ENCODE measurements around the gene IKZF3.

Gene IKZF3

DNA sequence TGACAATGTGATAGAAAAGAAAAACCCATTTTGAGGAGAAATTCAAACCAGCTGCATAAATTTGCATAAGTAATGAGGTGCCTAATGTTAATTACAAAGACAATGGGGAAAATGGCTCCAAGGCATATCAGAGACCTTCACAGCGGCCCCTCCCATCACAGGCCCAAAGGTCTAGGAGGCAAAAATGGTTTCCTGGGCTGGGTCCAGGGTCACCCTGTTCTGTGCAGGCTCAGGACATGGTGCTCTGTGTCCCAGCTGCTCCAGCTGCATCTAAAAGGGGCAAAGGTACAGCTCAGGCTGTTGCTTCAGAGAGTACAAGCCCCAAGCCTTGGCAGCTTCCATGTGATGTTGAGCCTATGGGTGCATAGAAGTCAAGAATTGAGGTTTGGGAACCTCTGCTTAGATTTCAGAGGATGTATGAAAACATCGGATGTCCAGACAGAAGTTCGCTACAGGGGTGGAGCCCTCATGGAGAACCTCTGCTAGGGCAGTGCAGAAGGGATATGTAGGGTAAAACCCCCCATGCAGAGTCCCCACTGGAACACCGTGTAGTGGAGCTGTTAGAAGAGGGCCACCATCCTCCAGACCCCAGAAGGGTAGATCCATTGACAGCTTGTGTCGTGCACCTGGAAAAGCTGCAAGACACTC is 40.6 kb downstream of the IKZF3 start:
- no peak for DNase-seq (ENCODE audit: low spot score)
- TF ChIP-seq, protein P1, sequence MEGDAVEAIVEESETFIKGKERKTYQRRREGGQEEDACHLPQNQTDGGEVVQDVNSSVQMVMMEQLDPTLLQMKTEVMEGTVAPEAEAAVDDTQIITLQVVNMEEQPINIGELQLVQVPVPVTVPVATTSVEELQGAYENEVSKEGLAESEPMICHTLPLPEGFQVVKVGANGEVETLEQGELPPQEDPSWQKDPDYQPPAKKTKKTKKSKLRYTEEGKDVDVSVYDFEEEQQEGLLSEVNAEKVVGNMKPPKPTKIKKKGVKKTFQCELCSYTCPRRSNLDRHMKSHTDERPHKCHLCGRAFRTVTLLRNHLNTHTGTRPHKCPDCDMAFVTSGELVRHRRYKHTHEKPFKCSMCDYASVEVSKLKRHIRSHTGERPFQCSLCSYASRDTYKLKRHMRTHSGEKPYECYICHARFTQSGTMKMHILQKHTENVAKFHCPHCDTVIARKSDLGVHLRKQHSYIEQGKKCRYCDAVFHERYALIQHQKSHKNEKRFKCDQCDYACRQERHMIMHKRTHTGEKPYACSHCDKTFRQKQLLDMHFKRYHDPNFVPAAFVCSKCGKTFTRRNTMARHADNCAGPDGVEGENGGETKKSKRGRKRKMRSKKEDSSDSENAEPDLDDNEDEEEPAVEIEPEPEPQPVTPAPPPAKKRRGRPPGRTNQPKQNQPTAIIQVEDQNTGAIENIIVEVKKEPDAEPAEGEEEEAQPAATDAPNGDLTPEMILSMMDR (IDR thresholded peaks at IDR 0.05; ENCODE audit: extremely low read depth, missing control alignments): no peak

DNA sequence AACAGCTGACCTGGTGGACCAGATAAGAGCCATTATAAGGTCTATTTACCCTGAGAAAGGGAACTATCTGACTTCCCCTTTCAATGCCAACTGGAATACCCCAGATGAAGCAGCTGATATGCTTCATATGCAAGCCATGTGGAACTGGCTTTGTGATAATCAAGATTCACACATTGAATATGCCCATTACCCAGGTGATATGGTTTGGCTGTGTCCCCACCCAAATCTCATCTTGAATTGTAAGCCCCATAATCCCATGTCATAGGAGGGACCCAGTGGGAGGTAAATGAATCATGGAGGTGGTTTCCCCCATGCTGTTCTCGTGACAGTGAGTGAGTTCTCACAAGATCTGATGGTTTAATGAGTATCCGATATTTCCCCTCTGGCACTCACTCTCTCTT is 42.1 kb downstream of the IKZF3 start:
- TF ChIP-seq, protein P1 (IDR thresholded peaks at IDR 0.05; ENCODE audit: extremely low read depth, missing control alignments): no peak
- no peak for DNase-seq (ENCODE audit: low spot score)

DNA sequence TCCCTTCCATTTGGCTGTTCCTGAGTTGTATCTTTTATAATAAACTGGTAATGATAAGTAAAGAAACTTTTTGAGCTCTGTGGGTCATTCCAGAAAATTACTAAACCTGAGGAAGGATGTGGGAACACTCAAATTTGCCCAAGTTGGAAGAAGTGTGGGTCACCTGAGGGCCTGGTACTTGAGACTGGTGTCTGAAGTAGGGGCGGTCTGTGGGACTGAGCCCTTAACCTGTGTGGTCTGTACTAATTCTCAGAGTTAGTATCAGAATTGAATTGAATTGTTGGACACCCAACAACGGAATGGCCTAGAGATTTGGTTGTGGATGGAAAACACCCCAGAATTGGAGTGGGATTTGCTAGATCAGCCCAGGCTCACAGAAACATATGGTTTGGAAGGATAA is 43.1 kb downstream of the IKZF3 start:
- TF ChIP-seq, protein P1 (IDR thresholded peaks at IDR 0.05; ENCODE audit: extremely low read depth, missing control alignments): no peak

DNA sequence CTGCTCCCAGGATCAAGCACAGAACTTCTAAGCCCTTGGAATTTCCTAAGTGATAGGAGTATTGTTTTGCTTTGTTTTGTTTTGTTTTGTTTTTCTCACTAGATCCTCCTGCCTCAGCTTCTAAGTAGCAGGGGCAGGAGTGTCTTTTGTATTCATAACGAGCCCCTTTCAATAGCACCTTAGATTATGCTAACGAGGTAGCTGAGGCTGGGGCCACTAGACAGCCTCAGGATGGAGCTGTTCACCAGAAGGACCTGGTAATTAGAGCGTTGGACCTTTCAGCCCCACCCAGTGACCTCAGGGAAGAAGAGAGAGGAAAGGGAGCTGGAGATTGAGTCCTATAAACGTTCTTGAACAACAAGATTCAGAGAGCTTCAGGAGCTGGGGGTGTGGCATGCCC is 43.6 kb downstream of the IKZF3 start:
- TF ChIP-seq, protein P1 (IDR thresholded peaks at IDR 0.05; ENCODE audit: extremely low read depth, missing control alignments): no peak
- DNase-seq (ENCODE audit: low spot score): no peak

More for the DNA sequence above, 43.1 kb downstream of the IKZF3 start:
- DNase-seq (ENCODE audit: low spot score): no peak

DNA sequence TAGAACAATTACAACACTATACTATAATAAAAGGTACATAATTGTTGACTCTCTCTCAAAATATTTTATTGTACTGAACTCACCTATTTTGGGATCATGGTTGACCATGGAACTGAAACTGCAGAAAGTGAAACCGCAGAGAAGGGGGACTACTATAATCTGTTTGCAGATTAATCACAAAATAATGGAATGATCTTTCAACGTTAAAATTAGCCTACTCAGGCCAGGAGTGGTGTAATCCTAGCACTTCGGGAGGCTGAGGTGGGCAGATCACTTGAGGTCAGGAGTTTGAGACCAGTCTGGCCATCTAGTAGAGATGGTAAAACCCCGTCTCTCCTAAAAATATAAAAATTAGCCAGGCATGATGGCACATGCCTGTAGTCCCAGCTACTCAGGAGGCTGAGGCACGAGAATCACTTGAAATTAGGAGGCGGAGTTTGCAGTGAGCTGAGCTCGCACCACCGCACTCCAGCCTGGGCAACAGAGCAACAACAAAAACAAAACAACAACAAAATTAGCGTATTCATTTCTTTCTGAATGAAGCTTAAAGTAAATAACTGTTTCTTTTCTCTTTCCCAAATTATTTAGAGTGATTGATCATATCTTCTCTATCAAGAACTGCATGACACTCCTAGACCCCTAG is 45.6 kb downstream of the IKZF3 start:
- DNase-seq (ENCODE audit: low spot score): no peak
- TF ChIP-seq, protein P1 (IDR thresholded peaks at IDR 0.05; ENCODE audit: extremely low read depth, missing control alignments): no peak

DNA sequence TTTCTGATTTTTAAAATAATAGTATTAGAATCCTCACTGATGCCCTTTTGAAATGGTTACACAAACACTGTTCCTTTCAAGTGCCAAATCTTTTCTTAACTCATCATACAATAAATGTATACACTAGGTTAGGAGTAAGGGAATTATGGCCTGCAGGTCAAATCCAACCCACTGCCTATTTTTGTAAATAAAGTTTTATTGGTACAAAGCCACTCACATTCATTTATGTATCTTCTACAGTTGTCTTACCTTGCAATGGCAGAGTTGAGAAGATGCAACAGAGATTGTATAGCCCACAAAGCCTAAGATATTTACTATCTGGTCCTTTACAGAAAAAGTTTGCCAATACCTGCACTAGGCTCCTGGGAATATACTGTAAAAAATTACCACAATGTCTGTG is 47.8 kb downstream of the IKZF3 start:
- TF ChIP-seq, protein P1 (IDR thresholded peaks at IDR 0.05; ENCODE audit: extremely low read depth, missing control alignments): no peak
- DNase-seq (ENCODE audit: low spot score): no peak

DNA sequence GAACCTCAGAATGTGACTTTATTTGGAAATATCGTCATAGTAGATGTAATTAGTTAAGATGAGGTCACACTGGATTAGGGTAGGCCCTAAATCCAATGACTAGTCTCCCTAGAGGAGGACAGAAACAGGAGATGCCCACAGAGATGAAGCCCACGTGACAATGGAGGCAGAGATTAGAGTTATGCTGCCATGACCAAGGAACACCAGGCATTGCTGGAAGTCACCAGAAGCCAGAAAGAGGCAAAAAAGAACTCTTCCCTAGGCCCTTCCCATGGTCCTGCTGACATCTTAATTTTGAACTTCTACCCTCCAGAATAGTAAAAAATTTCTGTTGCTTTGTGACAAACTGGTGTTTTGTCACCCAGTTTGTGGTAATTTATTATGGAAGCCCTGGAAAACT is 49.6 kb downstream of the IKZF3 start:
- TF ChIP-seq, protein P1 (IDR thresholded peaks at IDR 0.05; ENCODE audit: extremely low read depth, missing control alignments): no peak
- no peak for DNase-seq (ENCODE audit: low spot score)
